GM12874 (cell line): ENCODE results near the gene MAGEL2.

Experiments used
- TF ChIP-seq, protein P1 (sequence below): IDR thresholded peaks from 2 replicates; pipeline ENCODE4 v1.5.1; 2011; ENCODE audit warnings: low read depth, mild to moderate bottlenecking, control low read depth, low read length, moderate library complexity; ENCODE audit not compliant: insufficient read depth

MAGEL2 gene

DNA sequence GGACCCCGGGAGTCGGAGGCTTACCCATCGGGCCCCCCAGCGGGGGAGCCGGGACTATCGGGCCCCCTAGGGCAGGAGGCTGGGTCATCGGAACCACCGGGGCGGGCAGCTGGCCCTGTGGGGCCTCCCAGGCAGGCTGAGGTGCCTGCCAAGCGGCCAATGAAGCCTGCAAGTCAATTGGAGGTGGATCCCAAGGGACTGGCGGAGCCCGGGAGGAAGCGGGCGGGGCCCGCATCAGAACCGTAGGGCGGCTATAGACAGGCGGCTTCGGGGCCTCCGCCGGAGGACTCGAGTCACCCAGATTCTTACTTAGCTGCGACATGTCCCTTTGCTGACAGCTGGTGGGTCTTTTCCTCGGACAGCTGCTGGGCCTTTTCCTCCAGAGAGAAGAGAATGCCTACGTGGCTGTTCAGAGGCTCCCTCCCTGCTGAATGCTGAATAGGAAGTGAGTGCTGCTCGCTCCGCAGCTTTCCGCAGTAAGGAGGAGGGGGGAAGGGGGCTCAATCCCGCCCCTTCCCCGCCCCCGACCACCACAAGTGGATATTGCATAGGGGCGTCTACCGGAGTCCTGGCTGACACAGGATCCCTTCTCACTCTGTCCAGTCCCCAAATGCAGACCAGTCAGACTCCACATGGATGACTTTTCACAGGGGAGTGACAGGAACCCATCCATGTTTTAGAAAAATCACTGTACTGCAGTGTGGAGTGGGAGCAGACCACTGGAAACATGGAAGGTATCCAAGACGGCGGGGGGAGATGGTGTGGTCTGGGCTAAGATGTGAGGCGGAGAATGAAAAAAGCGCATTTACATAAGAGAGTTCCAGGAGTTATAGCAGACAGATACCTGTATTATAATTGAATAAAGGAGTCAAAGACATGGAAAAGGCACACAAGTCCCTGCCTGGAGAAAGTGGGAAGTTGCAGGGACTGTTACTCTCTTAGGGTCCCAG is at the start of gene MAGEL2:
MAGEL2 (minus strand) TSS at position 447 of the 950 bp plus-strand sequence; CDS start at position 322, 125 bp downstream.
- TF ChIP-seq, protein P1, sequence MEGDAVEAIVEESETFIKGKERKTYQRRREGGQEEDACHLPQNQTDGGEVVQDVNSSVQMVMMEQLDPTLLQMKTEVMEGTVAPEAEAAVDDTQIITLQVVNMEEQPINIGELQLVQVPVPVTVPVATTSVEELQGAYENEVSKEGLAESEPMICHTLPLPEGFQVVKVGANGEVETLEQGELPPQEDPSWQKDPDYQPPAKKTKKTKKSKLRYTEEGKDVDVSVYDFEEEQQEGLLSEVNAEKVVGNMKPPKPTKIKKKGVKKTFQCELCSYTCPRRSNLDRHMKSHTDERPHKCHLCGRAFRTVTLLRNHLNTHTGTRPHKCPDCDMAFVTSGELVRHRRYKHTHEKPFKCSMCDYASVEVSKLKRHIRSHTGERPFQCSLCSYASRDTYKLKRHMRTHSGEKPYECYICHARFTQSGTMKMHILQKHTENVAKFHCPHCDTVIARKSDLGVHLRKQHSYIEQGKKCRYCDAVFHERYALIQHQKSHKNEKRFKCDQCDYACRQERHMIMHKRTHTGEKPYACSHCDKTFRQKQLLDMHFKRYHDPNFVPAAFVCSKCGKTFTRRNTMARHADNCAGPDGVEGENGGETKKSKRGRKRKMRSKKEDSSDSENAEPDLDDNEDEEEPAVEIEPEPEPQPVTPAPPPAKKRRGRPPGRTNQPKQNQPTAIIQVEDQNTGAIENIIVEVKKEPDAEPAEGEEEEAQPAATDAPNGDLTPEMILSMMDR, result no peak

DNA sequence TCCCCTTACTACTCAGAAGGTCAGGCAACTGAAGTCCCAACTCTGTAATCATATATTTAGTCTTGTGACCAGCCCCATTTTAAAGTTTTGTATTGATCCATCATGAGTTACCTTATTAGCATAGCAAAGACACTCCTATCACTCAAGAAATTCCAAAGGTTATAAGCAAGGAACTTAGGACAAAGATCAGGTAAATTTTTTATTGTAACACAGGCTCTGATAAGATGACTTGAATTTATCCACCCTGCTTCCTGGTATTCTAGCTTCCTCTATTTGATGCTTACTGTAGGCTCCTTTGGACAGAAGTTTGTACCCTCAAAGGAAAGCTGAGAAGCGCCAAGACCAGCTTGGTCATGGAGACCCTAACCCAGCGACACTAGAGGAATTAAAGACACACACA is 47.6 kb upstream of the MAGEL2 start:
- TF ChIP-seq, protein P1, result no peak

DNA sequence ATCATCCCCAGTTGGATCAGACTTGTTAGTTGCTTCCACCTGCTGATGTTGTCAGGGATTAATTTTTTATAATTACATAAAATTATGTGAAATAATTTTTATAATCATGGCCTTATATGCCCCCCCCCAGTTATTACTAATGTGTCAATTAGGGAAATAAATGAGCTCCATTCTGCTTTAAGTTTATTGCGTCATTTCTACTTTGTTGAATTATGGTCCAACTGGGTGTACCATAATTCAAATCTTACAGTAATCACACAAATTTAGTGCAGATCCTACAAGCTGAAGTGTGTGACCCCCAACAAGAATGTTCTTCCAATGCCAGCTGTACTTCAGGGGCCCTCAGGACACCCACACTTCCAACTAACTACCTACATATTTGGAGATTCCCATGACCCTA is 46.9 kb upstream of the MAGEL2 start:
- TF ChIP-seq, protein P1, result no peak

DNA sequence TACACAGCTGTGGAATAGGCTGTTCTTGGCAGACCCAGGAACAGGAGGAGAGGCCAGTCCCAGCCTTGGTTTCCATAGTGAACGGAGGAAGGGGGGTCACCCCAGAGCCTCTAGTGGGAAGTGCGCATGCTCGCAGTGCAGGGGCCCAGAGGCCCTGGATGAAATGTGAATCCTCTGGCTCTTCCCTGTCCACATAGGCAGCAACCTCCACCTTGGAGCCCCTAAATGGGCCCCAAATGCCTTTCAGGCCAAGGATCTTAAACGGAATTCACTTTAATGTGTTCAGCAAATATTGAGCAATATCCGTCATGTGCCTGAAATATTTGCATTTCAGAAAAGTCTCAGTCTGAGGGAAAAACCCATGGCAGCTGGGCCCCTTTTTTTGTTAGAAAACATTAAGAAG is 42.8 kb upstream of the MAGEL2 start:
- TF ChIP-seq, protein P1, result no peak

DNA sequence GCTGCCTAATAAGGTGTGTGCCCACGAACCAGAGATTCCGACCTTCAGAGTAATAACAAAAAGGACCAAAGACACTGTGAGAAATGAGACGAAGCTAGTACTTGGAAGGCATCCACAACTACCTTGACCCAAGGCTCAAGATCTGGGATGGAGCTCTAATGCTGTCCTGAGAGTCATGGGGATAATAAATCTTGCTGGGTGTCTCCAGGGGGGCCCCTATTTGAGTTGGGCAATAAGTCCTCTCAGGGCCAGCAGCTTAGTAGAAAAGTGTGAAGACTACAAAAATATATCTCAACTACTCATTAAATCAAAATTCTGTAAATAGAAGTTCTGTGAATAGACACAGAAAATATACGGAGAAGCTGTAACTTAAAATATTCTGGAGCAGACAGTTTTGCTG is 42.3 kb upstream of the MAGEL2 start:
- TF ChIP-seq, protein P1, result no peak

DNA sequence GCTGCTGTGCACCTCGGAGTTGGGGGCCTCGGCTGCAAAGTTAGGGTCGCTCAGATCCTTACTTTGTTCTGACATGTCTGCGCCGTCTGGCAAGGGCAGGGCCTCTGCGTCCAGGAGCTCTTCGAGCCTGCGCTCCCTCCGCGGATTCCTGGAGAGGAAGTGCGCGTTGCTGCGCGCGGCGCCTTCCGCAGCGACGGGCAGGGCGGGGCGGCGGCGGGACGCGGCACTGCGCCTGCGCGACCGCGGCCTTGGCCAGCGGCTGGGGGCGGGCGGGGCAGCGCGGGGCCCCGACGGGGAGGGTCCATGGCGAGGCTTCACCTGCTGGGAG is 39.4 kb upstream of the MAGEL2 start, which contains the start of gene NDN:
NDN (minus strand) TSS at position 163 of the 328 bp plus-strand sequence; CDS start at position 75, 88 bp downstream.
- TF ChIP-seq, protein P1, result no peak

DNA sequence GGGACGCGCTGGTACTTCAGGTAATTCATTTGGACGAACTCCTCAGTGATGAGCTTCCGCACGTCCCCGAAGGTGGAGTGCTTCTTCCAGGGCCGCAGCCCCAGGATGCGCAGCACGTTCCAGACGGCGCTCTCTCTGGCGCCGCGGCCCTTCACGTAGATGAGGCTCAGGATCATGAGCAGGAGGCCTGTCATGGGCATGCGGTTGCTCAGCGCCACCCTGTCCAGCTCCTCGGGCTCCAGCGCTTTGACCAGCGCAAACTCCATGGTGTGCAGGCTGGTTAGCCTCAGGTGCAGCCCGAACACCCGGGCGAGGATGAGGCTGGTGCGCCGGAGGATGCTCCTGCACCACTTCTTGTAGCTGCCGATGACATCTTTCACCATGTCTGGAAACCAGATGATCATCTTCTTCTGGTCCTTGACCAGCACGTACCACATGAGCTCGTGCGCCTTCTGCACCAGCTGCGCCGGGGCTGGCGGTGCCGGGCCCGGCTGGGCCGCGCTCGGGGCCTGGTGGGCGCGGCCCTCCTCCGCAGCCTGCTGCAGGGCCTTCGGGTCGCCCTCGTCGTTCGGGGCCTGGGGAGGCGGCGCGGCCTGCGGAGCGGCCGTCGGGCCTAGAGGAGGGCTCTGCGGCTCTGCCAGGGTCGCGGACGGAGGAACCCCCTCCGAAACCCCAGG is 38.9 kb upstream of the MAGEL2 start:
- TF ChIP-seq, protein P1, result no peak
